B cell (primary cell): ENCODE results near the gene LYPD5. TPM values are rescaled to one million over a fixed set of nuclear protein-coding genes. Genes with fewer than 3 reads are reported as not detected.

ENCODE experiments used
- ATAC-seq: fragments of 200-7000 bp; cut with Tn5 transposase; one replicate; pipeline ENCODE4 v1.10.0; 2021; ENCODE audit warnings: low read depth, mild to moderate bottlenecking, moderate number of reproducible peaks, moderate library complexity
- CTCF ChIA-PET: fragments of 350-600 bp; sonication (Branson Sonifier 250); formaldehyde crosslinking; loops from one replicate; lab custom pipeline; 2021; ENCODE audit warnings: antibody characterized with exemption, inconsistent platforms; lab: Charles Lee
- POLR2A ChIA-PET: fragments of 350-600 bp; sonication (Branson Sonifier 250); formaldehyde crosslinking; loops from one replicate; lab custom pipeline; 2021; ENCODE audit warnings: antibody characterized with exemption; lab: Charles Lee
- DNase-seq: peaks from one replicate; pipeline ENCODE4 v3.0.0; 2013
- H2AFZ ChIP-seq: 2 replicates; pipeline ENCODE4 v1.6.1; 2012; ENCODE audit warnings: mild to moderate bottlenecking, low read depth, low read length; ENCODE audit not compliant: insufficient read depth, poor library complexity, severe bottlenecking
- H3K27ac ChIP-seq, 2 donors: 1 replicate in 1 of 2; 2 replicates in 1 of 2; pipeline ENCODE4 v1.5.1; 2012 to 2013; ENCODE audit warnings: low read length in 2 of 2, mild to moderate bottlenecking in 2 of 2, moderate library complexity in 1 of 2
- H3K27me3 ChIP-seq, 4 experiments: fragments of 200-600 bp in 1 of 4; sonication (generic) in 1 of 4; replicated peaks in 1 of 4; 1 replicate in 2 of 4; 2 replicates in 2 of 4; pipeline versions ENCODE4 v1.6.1 to v1.7.0; 2013 to 2016; ENCODE audit warnings: low read length in 3 of 4, mild to moderate bottlenecking in 2 of 4, mixed read lengths in 1 of 4, moderate library complexity in 1 of 4; ENCODE audit not compliant: insufficient read depth in 4 of 4, control insufficient read depth in 3 of 4; ENCODE audit errors: control extremely low read depth in 1 of 4
- H3K36me3 ChIP-seq, 2 experiments: replicated peaks in 1 of 2; 1 replicate in 1 of 2; 2 replicates in 1 of 2; pipeline versions ENCODE4 v1.6.1 to v1.7.1; 2013; ENCODE audit warnings: low read length in 1 of 2; ENCODE audit not compliant: insufficient read depth in 2 of 2, control insufficient read depth in 1 of 2; ENCODE audit errors: control extremely low read depth in 1 of 2, extremely low read depth in 1 of 2
- H3K4me1 ChIP-seq, 2 donors: fragments of 200-600 bp in 1 of 2; sonication (generic) in 1 of 2; 1 replicate in 1 of 2; 2 replicates in 1 of 2; pipeline versions ENCODE4 v1.5.1 to v1.6.1; 2013 to 2017; ENCODE audit warnings: low read length in 2 of 2; ENCODE audit not compliant: control insufficient read depth in 2 of 2, insufficient read depth in 2 of 2
- H3K4me2 ChIP-seq: replicated peaks from 2 replicates; pipeline ENCODE3; 2012; ENCODE audit warnings: mild to moderate bottlenecking, low read depth, low read length; ENCODE audit not compliant: poor library complexity, severe bottlenecking
- H3K4me3 ChIP-seq, 5 experiments: fragments of 200-600 bp in 1 of 5; sonication (generic) in 1 of 5; 1 replicate in 3 of 5; 2 replicates in 2 of 5; pipeline versions ENCODE4 v1.5.1 to v1.7.0; 2011 to 2016; ENCODE audit warnings: low read length in 4 of 5, mild to moderate bottlenecking in 4 of 5, low read depth in 2 of 5, control low read depth in 1 of 5, moderate library complexity in 1 of 5; ENCODE audit not compliant: insufficient read depth in 1 of 5; ENCODE audit errors: control extremely low read depth in 1 of 5, extremely low read depth in 1 of 5
- H3K79me2 ChIP-seq: fragments of 200-600 bp; sonication (generic); one replicate; pipeline ENCODE4 v1.6.0; 2016; ENCODE audit warnings: low read length; ENCODE audit not compliant: control insufficient read depth, insufficient read depth
- H3K9ac ChIP-seq: fragments of 200-600 bp; sonication (generic); 2 replicates; pipeline ENCODE4 v1.6.1; 2017; ENCODE audit warnings: mild to moderate bottlenecking, low read length, moderate library complexity
- H3K9me3 ChIP-seq, 3 donors: one replicate each; pipeline versions ENCODE4 v1.6.1 to v1.7.1; 2013; ENCODE audit warnings: low read length in 2 of 3; ENCODE audit not compliant: control insufficient read depth in 2 of 3, insufficient read depth in 1 of 3; ENCODE audit errors: control extremely low read depth in 1 of 3
- H4K20me1 ChIP-seq: 2 replicates; pipeline ENCODE4 v1.6.0; 2012; ENCODE audit warnings: mild to moderate bottlenecking, low read length; ENCODE audit not compliant: insufficient read depth, control insufficient read depth, poor library complexity, severe bottlenecking
- H3K27ac Mint-ChIP-seq: one replicate; pipeline ENCODE4 v1.8.0; 2021; ENCODE audit warnings: mixed read lengths
- H3K27me3 Mint-ChIP-seq: one replicate; pipeline ENCODE4 v1.8.0; 2021; ENCODE audit warnings: mixed read lengths
- H3K4me1 Mint-ChIP-seq: one replicate; pipeline ENCODE4 v1.8.0; 2021; ENCODE audit warnings: mixed read lengths
- H3K4me3 Mint-ChIP-seq: one replicate; pipeline ENCODE4 v1.8.0; 2021; ENCODE audit warnings: mixed read lengths
- H3K9me3 Mint-ChIP-seq: one replicate; pipeline ENCODE4 v1.8.0; 2022; ENCODE audit warnings: mixed read lengths; ENCODE audit not compliant: insufficient read depth
- CTCF ChIP-seq: fragments of 200-600 bp; IDR thresholded peaks from one replicate; pipeline ENCODE4 v1.8.0; 2022; ENCODE audit warnings: antibody characterized with exemption, mild to moderate bottlenecking
- EZH2 ChIP-seq: IDR thresholded peaks from 2 replicates; pipeline ENCODE4 v1.6.1; 2012; ENCODE audit warnings: borderline replicate concordance, low read depth, mild to moderate bottlenecking, moderate library complexity, low read length; ENCODE audit not compliant: insufficient read depth, poor library complexity, severe bottlenecking
- WGBS: methylation state at CpG from one replicate; pipeline ENCODE4 v1.1.5; 2013; ENCODE audit warnings: missing lambda C conversion rate; ENCODE audit not compliant: insufficient coverage; 5-methylcytosine and 5-hydroxymethylcytosine counted together
- intact Hi-C: fragments of 100-400 bp; cut with micrococcal nuclease; formaldehyde crosslinking; loops from one replicate; pipeline ENCODE4 v1.10.0; 2022
- polyA plus RNA-seq: library from polyadenylated mRNA; depleted of rRNA; stranded (reverse); fragments of >200 nt; gene quantifications from 2 replicates; pipeline ENCODE4 v1.2.3, GENCODE V29; 2012
- total RNA-seq, 2 donors: library from RNA; stranded (reverse); fragments of 120-200 nt in 1 of 2; gene quantifications; 1 replicate in 1 of 2; 2 replicates in 1 of 2; pipeline versions ENCODE4 v1.2.3 to v1.2.4, GENCODE V29; 2013 to 2022

LYPD5 gene
- total and polyA plus RNA-seq, 2 donors (not counting 1 experiment from before 2014, with no cell fraction given): 0.46 TPM; not detected in 1

GRCh38 chr19:43751466-43752220 lies 50.6 kb downstream of the LYPD5 start:
- H3K4me3 Mint-ChIP-seq: no peak overlapping the region
- peaks cover 0 to 49% of the 10 kb centered on the region in 2 experiments for H3K36me3 ChIP-seq

More at GRCh38 chr19:43751466-43752220, 50.6 kb downstream of the LYPD5 start:
- DNase-seq (no peak), ATAC-seq (no peak)
- no peaks in the 10 kb centered on the region for H4K20me1 ChIP-seq
- H3K27me3 Mint-ChIP-seq: no peaks in the 10 kb centered on the region
- no peaks in the 10 kb centered on the region for H3K27me3 ChIP-seq
- H3K4me1 Mint-ChIP-seq: peaks cover 66% of the 10 kb centered on the region
- ChIA-PET CTCF (interaction anchor here (0.9 to 8.2 kb wide), 7 partner anchors 8 to 45 kb away, joined by 3 to 61 read pairs (median 4); no protein-coding TSS in a partner anchor), POLR2A (interaction anchor here (0.6 to 6.7 kb wide), 3 partner anchors 14 to 50 kb away, joined by 3 to 89 read pairs (median 45); partner anchors contain the start of gene KCNN4)
- peaks cover 26 to 62% of the 10 kb centered on the region in 2 donors for H3K4me1 ChIP-seq
- no CpG with 5 or more reads among the region's 4 CpGs for WGBS
- no peak overlapping the region for H2AFZ ChIP-seq
- no peak overlapping the region for H3K9ac ChIP-seq
- no peaks in the 10 kb centered on the region for H3K9me3 ChIP-seq
- no peak overlapping the region for H3K4me2 ChIP-seq
- no peak for TF ChIP-seq CTCF
- no peak for TF ChIP-seq EZH2
- H3K4me3 ChIP-seq: no peak overlapping the region
- peaks cover 27% of the 10 kb centered on the region for H3K79me2 ChIP-seq
- no peaks in the 10 kb centered on the region for H3K9me3 Mint-ChIP-seq
- peak overlapping the region; percentile 54 for H3K27ac Mint-ChIP-seq
- intact Hi-C loops: loop anchor here (10.0 kb wide), 1 partner anchor 183 kb away; the partner anchor contains the start of gene ZNF45
- peak overlapping the region in 1 of 2 donors; percentile 98 for H3K27ac ChIP-seq
